Measurements from ENCODE around the gene TTLL5. TPM values are rescaled to one million over a fixed set of nuclear protein-coding genes. Genes with fewer than 3 reads are reported as not detected.

TTLL5 gene
- total RNA-seq, 1 experiment from 2014 or later, result 35.7 TPM

DNA sequence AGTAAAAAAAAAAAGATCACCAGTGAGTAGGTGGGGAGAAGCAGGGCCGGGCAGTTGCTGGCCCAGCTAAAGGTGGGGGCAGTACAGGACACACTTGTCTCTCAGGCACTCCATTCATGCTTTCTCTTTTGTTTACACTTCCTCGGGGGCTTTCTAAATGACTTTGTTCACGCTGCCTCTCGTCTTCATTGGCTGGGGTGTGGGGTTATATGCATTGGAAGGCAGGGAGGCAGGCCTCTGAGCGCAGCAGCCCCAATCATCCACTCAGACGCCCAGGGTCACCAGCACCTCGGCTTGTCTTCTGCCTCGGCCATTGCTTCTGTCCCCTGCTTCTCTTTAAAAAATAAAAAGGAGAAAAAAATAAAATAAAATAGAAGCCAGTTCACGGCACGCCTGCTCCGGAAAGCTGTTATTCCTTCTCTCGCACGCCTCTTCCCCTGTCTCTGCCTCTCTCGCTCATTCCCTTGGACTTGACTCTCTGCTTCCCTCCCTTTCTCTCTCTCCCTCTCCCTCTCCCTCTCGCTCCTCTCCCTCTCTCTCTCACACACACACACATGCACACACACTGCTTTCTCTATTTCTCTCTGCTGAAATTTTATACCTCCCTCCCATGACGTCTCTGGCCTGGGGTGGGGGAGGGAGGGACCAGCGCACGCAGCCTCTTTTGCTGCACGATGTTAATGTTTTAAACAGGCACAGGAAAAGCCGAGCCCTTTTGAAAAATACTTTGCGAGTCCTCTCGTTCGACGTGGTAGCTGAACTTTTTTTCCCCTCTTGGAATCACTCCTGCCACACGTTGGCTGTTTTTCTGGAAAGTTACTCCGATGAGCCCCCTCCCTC, 320.6 kb downstream of the TTLL5 start, which contains the start of gene TGFB3:
Gene TGFB3 (minus strand): TSS at position 570 of the 840 bp plus-strand sequence. CDS start 1,102 bp downstream, outside the sequence.
- H3K14ac ChIP-seq (ENCODE audit: insufficient read depth, low read length), result peak within 1 kb of the TSS; percentile 31; the same call in 1 of the 2 replicates
- H3K23me2 ChIP-seq (ENCODE audit: insufficient read length, low read depth, low read length, poor library complexity, severe bottlenecking), result peaks cover 12% of the 10 kb centered on the region
- H2BK15ac ChIP-seq (ENCODE audit: low read depth, low read length), result no peak within 1 kb of the TSS
- peaks cover 39 to 45% of the 10 kb centered on the region in 2 experiments for H3K4me1 Mint-ChIP-seq
- no peaks in the 10 kb centered on the region for H3K9me3 ChIP-seq (ENCODE audit: control insufficient read depth, low read depth, low read length)
- no peak within 1 kb of the TSS for H2AFZ ChIP-seq (ENCODE audit: low read length)
- no peak within 1 kb of the TSS for H3K23ac ChIP-seq (ENCODE audit: insufficient read length, low read depth, low read length)
- no peak within 1 kb of the TSS for H2BK120ac ChIP-seq (ENCODE audit: low read depth, low read length, poor library complexity, severe bottlenecking)
- no peak within 1 kb of the TSS for H2BK12ac ChIP-seq (ENCODE audit: insufficient read length, low read depth, low read length)
- peak; percentile 58 for DNase-seq
- H3K9me3 Mint-ChIP-seq, result no peaks in the 10 kb centered on the region; a peak in 1 of 5 replicates
- no peak within 1 kb of the TSS for H4K91ac ChIP-seq (ENCODE audit: insufficient read length, low read depth, low read length)
- H4K20me1 ChIP-seq (ENCODE audit: control insufficient read depth, insufficient read depth, insufficient read length), result no peaks in the 10 kb centered on the region
- peaks cover 2% of the 10 kb centered on the region; the same call in 1 of the 2 replicates for H3K27me3 ChIP-seq (ENCODE audit: insufficient read depth, low read length)
- no peak within 1 kb of the TSS for H3K56ac ChIP-seq (ENCODE audit: insufficient read length, low read depth, low read length)
- no peak within 1 kb of the TSS for H3T11ph ChIP-seq (ENCODE audit: low read length)
- peak within 1 kb of the TSS; percentile 91 for H3K4me2 ChIP-seq (ENCODE audit: insufficient read depth, insufficient read length, low read length)
- TF ChIP-seq, protein P1, sequence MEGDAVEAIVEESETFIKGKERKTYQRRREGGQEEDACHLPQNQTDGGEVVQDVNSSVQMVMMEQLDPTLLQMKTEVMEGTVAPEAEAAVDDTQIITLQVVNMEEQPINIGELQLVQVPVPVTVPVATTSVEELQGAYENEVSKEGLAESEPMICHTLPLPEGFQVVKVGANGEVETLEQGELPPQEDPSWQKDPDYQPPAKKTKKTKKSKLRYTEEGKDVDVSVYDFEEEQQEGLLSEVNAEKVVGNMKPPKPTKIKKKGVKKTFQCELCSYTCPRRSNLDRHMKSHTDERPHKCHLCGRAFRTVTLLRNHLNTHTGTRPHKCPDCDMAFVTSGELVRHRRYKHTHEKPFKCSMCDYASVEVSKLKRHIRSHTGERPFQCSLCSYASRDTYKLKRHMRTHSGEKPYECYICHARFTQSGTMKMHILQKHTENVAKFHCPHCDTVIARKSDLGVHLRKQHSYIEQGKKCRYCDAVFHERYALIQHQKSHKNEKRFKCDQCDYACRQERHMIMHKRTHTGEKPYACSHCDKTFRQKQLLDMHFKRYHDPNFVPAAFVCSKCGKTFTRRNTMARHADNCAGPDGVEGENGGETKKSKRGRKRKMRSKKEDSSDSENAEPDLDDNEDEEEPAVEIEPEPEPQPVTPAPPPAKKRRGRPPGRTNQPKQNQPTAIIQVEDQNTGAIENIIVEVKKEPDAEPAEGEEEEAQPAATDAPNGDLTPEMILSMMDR (conservative IDR thresholded peaks at IDR 0.05), result no peak
- H4K5ac ChIP-seq (ENCODE audit: insufficient read length, low read depth, low read length), result no peak within 1 kb of the TSS
- no peak within 1 kb of the TSS; a peak in 2 of 7 replicates for H3K27ac Mint-ChIP-seq
- H3K4me1 ChIP-seq (ENCODE audit: insufficient read depth, low read length), result peaks cover 6% of the 10 kb centered on the region; the same call in 1 of the 2 replicates
- peaks cover 59% of the 10 kb centered on the region for H3K27me3 Mint-ChIP-seq (ENCODE audit: low read depth)
- no peak within 1 kb of the TSS for H3K4ac ChIP-seq (ENCODE audit: low read depth, low read length)
- H3K18ac ChIP-seq (ENCODE audit: insufficient read length, low read depth, low read length), result no peak within 1 kb of the TSS
- H3K79me1 ChIP-seq (ENCODE audit: insufficient read depth, low read depth, low read length, poor library complexity, severe bottlenecking), result no peaks in the 10 kb centered on the region
- WGBS (ENCODE audit: extremely low coverage, insufficient read length, low lambda C conversion rate), result no CpG with 5 or more reads among the region's 26 CpGs
- no peak within 1 kb of the TSS for H3K9ac ChIP-seq (ENCODE audit: extremely low read depth, insufficient read length, low read length)
- H3K79me2 ChIP-seq (ENCODE audit: insufficient read depth, low read length), result no peaks in the 10 kb centered on the region
- no peak within 1 kb of the TSS for H3K27ac ChIP-seq (ENCODE audit: insufficient read length, low read depth, low read length)
- H4K8ac ChIP-seq (replicated peaks; ENCODE audit: insufficient read length, low read depth, low read length), result no peak within 1 kb of the TSS
- H2BK20ac ChIP-seq (ENCODE audit: low read depth, low read length, poor library complexity, severe bottlenecking), result no peak within 1 kb of the TSS
- H3K4me3 Mint-ChIP-seq, result peak within 1 kb of the TSS; percentile 70 to 89
- H3K36me3 Mint-ChIP-seq (ENCODE audit: insufficient read depth in 1 of 3, low read depth in 3 of 3), result no peaks in the 10 kb centered on the region; a peak in 1 of 7 replicates
- H2AK5ac ChIP-seq (ENCODE audit: insufficient read length, low read length), result no peak within 1 kb of the TSS
- no peak within 1 kb of the TSS for H2BK5ac ChIP-seq (ENCODE audit: insufficient read length, low read length)
